ENCODE results near the gene BTBD18. TPM values are rescaled to one million over a fixed set of nuclear protein-coding genes. Genes with fewer than 3 reads are reported as not detected.

BTBD18 gene
- total and polyA plus RNA-seq, 2 donors (not counting 1 experiment from before 2014, with no cell fraction given), result not detected

DNA sequence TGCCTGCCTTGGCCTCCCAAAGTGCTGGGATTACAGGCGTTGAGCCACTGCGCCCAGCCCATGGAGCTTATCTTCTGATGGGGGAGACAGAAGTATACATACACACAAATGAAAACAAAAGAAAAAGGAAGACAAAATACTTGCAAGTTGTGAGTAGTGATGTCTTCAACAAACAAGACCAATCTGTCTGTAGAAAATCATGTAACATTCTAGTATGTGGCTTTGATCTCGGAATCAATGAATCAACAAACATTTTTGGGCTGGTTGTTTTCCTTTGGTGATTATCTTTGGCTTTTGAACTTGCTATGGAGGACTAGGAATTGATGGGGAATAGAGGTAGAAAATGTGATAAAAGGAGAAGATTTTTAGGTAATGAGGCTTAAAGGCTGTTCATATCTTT is 6.6 kb upstream of the BTBD18 start:
- no peak overlapping the region for H3K4me3 ChIP-seq (replicated peaks in 1 of 4; ENCODE audit: control extremely low read depth in 1 of 4, insufficient read depth in 1 of 4, low read depth in 3 of 4, low read length in 4 of 4)
- H3K27me3 ChIP-seq (ENCODE audit: control insufficient read depth, insufficient read depth, low read length), result no peaks in the 10 kb centered on the region
- no peak for TF ChIP-seq EZH2 (IDR thresholded peaks at IDR 0.05; ENCODE audit: low read length, missing control alignments)
- TF ChIP-seq, protein P1, sequence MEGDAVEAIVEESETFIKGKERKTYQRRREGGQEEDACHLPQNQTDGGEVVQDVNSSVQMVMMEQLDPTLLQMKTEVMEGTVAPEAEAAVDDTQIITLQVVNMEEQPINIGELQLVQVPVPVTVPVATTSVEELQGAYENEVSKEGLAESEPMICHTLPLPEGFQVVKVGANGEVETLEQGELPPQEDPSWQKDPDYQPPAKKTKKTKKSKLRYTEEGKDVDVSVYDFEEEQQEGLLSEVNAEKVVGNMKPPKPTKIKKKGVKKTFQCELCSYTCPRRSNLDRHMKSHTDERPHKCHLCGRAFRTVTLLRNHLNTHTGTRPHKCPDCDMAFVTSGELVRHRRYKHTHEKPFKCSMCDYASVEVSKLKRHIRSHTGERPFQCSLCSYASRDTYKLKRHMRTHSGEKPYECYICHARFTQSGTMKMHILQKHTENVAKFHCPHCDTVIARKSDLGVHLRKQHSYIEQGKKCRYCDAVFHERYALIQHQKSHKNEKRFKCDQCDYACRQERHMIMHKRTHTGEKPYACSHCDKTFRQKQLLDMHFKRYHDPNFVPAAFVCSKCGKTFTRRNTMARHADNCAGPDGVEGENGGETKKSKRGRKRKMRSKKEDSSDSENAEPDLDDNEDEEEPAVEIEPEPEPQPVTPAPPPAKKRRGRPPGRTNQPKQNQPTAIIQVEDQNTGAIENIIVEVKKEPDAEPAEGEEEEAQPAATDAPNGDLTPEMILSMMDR (conservative IDR thresholded peaks at IDR 0.05 in 1 of 2, IDR thresholded peaks at IDR 0.05 in 1 of 2; ENCODE audit: low read depth in 1 of 2, low read length in 2 of 2), result no peak
- H3K79me2 ChIP-seq (ENCODE audit: control insufficient read depth, insufficient read depth, low read length), result peaks cover 14% of the 10 kb centered on the region
- no peaks in the 10 kb centered on the region for H4K20me1 ChIP-seq (ENCODE audit: control insufficient read depth, extremely low read depth, insufficient read depth, low read length)
- H3K9me3 ChIP-seq (ENCODE audit: control insufficient read depth, insufficient read depth, low read depth, low read length), result no peaks in the 10 kb centered on the region
- H3K4me2 ChIP-seq (ENCODE audit: extremely low read depth, insufficient read depth, low read length), result no peak overlapping the region
- H3K9ac ChIP-seq (ENCODE audit: insufficient read depth, low read length), result no peak overlapping the region
- no peaks in the 10 kb centered on the region for H3K4me1 ChIP-seq (ENCODE audit: control insufficient read depth, extremely low read depth, insufficient read depth, low read length)
- no peaks in the 10 kb centered on the region for H3K36me3 ChIP-seq (ENCODE audit: control insufficient read depth, insufficient read depth, low read length)
- no peak overlapping the region for H3K27ac ChIP-seq (ENCODE audit: insufficient read depth, low read length)
- DNase-seq (ENCODE audit: low read depth in 2 of 2), result no peak
- H2AFZ ChIP-seq (ENCODE audit: low read length), result no peak overlapping the region

DNA sequence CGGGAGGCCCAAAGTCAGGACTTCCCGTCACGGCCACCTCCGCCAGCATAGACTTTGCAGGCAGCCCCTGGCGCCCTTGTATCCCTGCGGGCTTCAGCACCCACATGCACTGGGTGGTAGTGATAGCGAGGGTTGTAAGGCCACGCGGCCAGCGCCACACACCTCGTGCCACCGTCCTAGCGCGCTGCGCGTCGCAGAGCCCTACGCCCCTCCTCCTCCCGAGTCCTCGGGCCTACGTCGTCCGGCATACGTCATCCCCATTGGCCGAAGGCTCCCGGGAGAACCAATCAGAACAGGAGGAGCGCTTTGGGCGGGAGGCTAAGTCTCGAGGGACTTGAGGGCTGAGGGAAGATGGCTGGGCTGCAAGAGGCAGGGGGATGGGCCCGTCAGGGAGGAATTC is 1.3 kb upstream of the BTBD18 start:
- Histone ChIP-seq H4K20me1 (ENCODE audit: control insufficient read depth, extremely low read depth, insufficient read depth, low read length) (no peaks in the 10 kb centered on the region), H3K79me2 (ENCODE audit: control insufficient read depth, insufficient read depth, low read length) (no peaks in the 10 kb centered on the region), H3K4me3 (replicated peaks in 1 of 4; ENCODE audit: control extremely low read depth in 1 of 4, insufficient read depth in 1 of 4, low read depth in 3 of 4, low read length in 4 of 4) (no peak overlapping the region), H3K4me2 (ENCODE audit: extremely low read depth, insufficient read depth, low read length) (no peak overlapping the region), H3K4me1 (ENCODE audit: control insufficient read depth, extremely low read depth, insufficient read depth, low read length) (no peaks in the 10 kb centered on the region), H3K9me3 (ENCODE audit: control insufficient read depth, insufficient read depth, low read depth, low read length) (no peaks in the 10 kb centered on the region), H3K36me3 (ENCODE audit: control insufficient read depth, insufficient read depth, low read length) (no peaks in the 10 kb centered on the region), H2AFZ (ENCODE audit: low read length) (no peak overlapping the region), H3K9ac (ENCODE audit: insufficient read depth, low read length) (no peak overlapping the region), H3K27ac (ENCODE audit: insufficient read depth, low read length) (no peak overlapping the region), H3K27me3 (ENCODE audit: control insufficient read depth, insufficient read depth, low read length) (no peaks in the 10 kb centered on the region)
- no peak for DNase-seq (ENCODE audit: low read depth in 2 of 2)
- TF ChIP-seq, protein P1 (conservative IDR thresholded peaks at IDR 0.05 in 1 of 2, IDR thresholded peaks at IDR 0.05 in 1 of 2; ENCODE audit: low read depth in 1 of 2, low read length in 2 of 2), result no peak
- no peak for TF ChIP-seq EZH2 (IDR thresholded peaks at IDR 0.05; ENCODE audit: low read length, missing control alignments)

DNA sequence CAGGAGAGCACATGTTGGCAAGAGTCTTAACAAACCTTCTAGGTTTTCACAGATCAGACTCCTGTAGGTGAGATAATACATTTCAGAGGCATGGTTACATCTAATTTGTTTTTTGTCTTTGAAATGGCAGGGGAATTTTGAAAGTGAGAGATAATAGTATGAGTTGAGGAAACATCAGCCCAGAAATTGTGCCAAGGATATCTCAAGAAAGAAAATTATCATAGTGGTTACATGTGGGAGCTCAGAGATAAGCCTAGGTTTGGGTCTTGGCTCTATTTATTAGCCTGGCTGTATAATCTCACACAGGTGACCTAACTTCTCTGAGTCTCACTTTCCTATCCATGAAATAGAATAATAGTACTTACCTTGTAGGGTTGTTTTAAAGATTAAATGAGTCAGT is 443 bp downstream of the BTBD18 start:
- Histone ChIP-seq H3K4me1 (ENCODE audit: control insufficient read depth, extremely low read depth, insufficient read depth, low read length) (no peaks in the 10 kb centered on the region), H3K27ac (ENCODE audit: insufficient read depth, low read length) (no peak overlapping the region), H3K27me3 (ENCODE audit: control insufficient read depth, insufficient read depth, low read length) (no peaks in the 10 kb centered on the region), H3K79me2 (ENCODE audit: control insufficient read depth, insufficient read depth, low read length) (no peaks in the 10 kb centered on the region), H3K9me3 (ENCODE audit: control insufficient read depth, insufficient read depth, low read depth, low read length) (no peaks in the 10 kb centered on the region), H2AFZ (ENCODE audit: low read length) (no peak overlapping the region), H3K9ac (ENCODE audit: insufficient read depth, low read length) (no peak overlapping the region), H3K4me3 (replicated peaks in 1 of 4; ENCODE audit: control extremely low read depth in 1 of 4, insufficient read depth in 1 of 4, low read depth in 3 of 4, low read length in 4 of 4) (no peak overlapping the region), H3K36me3 (ENCODE audit: control insufficient read depth, insufficient read depth, low read length) (no peaks in the 10 kb centered on the region), H4K20me1 (ENCODE audit: control insufficient read depth, extremely low read depth, insufficient read depth, low read length) (no peaks in the 10 kb centered on the region), H3K4me2 (ENCODE audit: extremely low read depth, insufficient read depth, low read length) (no peak overlapping the region)
- no peak for TF ChIP-seq EZH2 (IDR thresholded peaks at IDR 0.05; ENCODE audit: low read length, missing control alignments)
- TF ChIP-seq, protein P1 (conservative IDR thresholded peaks at IDR 0.05 in 1 of 2, IDR thresholded peaks at IDR 0.05 in 1 of 2; ENCODE audit: low read depth in 1 of 2, low read length in 2 of 2), result no peak
- no peak for DNase-seq (ENCODE audit: low read depth in 2 of 2)

All from fibroblast of lung (primary cell).